ENCODE data around the gene DNAJB7.
"Not testable (repeated sequence)": the region's sequence is repeated elsewhere in the genome, so short reads cannot be mapped to it uniquely, and the experiment has no call there.

The DNAJB7 gene

DNA sequence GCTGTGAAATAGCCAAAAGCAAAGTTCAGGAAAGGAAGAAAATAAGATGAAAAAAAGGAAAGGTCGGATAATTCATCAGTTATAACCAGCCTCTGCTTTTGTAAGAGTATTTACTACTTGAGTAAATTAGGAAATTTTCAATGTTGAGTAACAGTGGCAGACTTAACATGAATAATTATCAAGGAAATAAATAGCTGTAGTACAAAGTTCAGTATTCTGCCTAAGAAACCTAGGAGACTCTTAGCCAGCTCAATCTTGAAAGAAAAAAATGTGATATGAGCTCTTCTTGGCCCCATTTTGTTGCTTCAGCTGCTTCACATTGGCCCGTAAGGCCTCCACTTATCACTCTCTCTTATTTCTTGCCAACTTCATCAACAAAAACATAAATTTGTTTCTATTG is 17.0 kb upstream of the DNAJB7 start:
- TF ChIP-seq, protein P1, sequence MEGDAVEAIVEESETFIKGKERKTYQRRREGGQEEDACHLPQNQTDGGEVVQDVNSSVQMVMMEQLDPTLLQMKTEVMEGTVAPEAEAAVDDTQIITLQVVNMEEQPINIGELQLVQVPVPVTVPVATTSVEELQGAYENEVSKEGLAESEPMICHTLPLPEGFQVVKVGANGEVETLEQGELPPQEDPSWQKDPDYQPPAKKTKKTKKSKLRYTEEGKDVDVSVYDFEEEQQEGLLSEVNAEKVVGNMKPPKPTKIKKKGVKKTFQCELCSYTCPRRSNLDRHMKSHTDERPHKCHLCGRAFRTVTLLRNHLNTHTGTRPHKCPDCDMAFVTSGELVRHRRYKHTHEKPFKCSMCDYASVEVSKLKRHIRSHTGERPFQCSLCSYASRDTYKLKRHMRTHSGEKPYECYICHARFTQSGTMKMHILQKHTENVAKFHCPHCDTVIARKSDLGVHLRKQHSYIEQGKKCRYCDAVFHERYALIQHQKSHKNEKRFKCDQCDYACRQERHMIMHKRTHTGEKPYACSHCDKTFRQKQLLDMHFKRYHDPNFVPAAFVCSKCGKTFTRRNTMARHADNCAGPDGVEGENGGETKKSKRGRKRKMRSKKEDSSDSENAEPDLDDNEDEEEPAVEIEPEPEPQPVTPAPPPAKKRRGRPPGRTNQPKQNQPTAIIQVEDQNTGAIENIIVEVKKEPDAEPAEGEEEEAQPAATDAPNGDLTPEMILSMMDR (conservative IDR thresholded peaks at IDR 0.05; ENCODE audit: low read depth, low read length), result no peak
- no peak for DNase-seq (ENCODE audit: low read depth)
- H3K4me3 ChIP-seq (ENCODE audit: low read length), result no peak overlapping the region

GRCh38 chr22:40877488-40877887 is 15.6 kb upstream of the DNAJB7 start:
- no peak for DNase-seq (ENCODE audit: low read depth)
- TF ChIP-seq, protein P1 (conservative IDR thresholded peaks at IDR 0.05; ENCODE audit: low read depth, low read length), result no peak
- H3K4me3 ChIP-seq (ENCODE audit: low read length), result no peak overlapping the region

- no peak for DNase-seq (ENCODE audit: low read depth)
- TF ChIP-seq, protein P1 (conservative IDR thresholded peaks at IDR 0.05; ENCODE audit: low read depth, low read length), result no peak
- no peak overlapping the region for H3K4me3 ChIP-seq (ENCODE audit: low read length)
Measured at GRCh38 chr22:40876907-40877306, 15.0 kb upstream of the DNAJB7 start.

DNA sequence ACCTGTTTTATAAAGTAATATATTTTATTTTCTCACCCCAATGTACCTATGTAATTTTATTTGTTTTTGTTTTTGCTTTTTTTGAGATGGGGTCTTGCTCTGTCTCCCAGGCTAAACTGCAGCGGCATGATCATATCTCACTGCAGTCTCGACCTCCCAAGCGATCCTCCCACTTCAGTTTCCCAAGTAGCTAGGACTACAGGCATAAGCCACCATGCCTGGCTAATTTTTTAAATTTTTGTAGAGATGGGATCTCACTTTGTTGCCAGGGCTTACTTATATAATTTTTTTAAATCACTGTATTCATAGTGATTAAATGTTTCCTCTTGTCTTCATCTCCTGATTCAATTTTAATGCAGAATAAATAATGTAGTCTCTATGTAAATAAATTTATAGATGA is 13.2 kb upstream of the DNAJB7 start:
- no peak overlapping the region for H3K4me3 ChIP-seq (ENCODE audit: low read length)
- no peak for DNase-seq (ENCODE audit: low read depth)
- TF ChIP-seq, protein P1 (conservative IDR thresholded peaks at IDR 0.05; ENCODE audit: low read depth, low read length), result no peak

GRCh38 chr22:40874016-40874415 is 12.1 kb upstream of the DNAJB7 start:
- no peak for DNase-seq (ENCODE audit: low read depth)
- no peak overlapping the region for H3K4me3 ChIP-seq (ENCODE audit: low read length)
- TF ChIP-seq, protein P1 (conservative IDR thresholded peaks at IDR 0.05; ENCODE audit: low read depth, low read length), result no peak

DNA sequence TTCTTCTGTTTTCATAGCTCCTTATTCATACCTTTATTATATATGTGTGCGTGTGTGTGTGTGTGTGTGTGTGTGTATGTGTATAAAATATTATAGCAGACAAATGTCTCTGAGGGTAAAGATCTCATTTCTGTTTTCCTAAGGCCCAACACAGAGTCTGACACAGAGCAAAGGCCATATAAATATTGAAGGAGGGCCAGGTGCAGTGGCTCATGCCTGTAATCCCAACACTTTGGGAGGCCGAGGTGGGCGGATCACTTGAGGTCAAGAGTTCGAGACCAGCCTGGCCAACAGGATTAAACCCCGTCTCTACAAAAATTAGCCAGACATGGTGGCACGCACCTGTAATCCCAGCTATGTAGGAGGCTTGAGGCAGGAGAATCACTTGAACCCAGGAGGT is 6.5 kb upstream of the DNAJB7 start:
- H3K4me3 ChIP-seq (ENCODE audit: low read length); DNase-seq (ENCODE audit: low read depth): not testable (repeated sequence)

- TF ChIP-seq, protein P1 (conservative IDR thresholded peaks at IDR 0.05; ENCODE audit: low read depth, low read length), result no peak
- DNase-seq (ENCODE audit: low read depth), result no peak
- no peak overlapping the region for H3K4me3 ChIP-seq (ENCODE audit: low read length)
Measured at GRCh38 chr22:40867109-40867508, 5.2 kb upstream of the DNAJB7 start.

GRCh38 chr22:40862537-40862936 is 624 bp upstream of the DNAJB7 start:
- TF ChIP-seq, protein P1 (conservative IDR thresholded peaks at IDR 0.05; ENCODE audit: low read depth, low read length), result no peak
- no peak for DNase-seq (ENCODE audit: low read depth)
- H3K4me3 ChIP-seq (ENCODE audit: low read length), result no peak overlapping the region

Data from retinal pigment epithelial cell (primary cell).